GM12873 (cell line): ENCODE data around the gene KDM4B.

Source experiments
- TF ChIP-seq, protein P1 (sequence below): IDR thresholded peaks from 2 replicates; pipeline ENCODE4 v1.5.1; 2012; ENCODE audit warnings: low read depth, mild to moderate bottlenecking, moderate library complexity, low read length, control low read depth; ENCODE audit not compliant: insufficient read depth; ENCODE audit errors: missing control alignments

Gene KDM4B

GRCh38 chr19:4980067-4980466 is 11.2 kb downstream of the KDM4B start:
- TF ChIP-seq, protein P1, sequence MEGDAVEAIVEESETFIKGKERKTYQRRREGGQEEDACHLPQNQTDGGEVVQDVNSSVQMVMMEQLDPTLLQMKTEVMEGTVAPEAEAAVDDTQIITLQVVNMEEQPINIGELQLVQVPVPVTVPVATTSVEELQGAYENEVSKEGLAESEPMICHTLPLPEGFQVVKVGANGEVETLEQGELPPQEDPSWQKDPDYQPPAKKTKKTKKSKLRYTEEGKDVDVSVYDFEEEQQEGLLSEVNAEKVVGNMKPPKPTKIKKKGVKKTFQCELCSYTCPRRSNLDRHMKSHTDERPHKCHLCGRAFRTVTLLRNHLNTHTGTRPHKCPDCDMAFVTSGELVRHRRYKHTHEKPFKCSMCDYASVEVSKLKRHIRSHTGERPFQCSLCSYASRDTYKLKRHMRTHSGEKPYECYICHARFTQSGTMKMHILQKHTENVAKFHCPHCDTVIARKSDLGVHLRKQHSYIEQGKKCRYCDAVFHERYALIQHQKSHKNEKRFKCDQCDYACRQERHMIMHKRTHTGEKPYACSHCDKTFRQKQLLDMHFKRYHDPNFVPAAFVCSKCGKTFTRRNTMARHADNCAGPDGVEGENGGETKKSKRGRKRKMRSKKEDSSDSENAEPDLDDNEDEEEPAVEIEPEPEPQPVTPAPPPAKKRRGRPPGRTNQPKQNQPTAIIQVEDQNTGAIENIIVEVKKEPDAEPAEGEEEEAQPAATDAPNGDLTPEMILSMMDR: no peak

DNA sequence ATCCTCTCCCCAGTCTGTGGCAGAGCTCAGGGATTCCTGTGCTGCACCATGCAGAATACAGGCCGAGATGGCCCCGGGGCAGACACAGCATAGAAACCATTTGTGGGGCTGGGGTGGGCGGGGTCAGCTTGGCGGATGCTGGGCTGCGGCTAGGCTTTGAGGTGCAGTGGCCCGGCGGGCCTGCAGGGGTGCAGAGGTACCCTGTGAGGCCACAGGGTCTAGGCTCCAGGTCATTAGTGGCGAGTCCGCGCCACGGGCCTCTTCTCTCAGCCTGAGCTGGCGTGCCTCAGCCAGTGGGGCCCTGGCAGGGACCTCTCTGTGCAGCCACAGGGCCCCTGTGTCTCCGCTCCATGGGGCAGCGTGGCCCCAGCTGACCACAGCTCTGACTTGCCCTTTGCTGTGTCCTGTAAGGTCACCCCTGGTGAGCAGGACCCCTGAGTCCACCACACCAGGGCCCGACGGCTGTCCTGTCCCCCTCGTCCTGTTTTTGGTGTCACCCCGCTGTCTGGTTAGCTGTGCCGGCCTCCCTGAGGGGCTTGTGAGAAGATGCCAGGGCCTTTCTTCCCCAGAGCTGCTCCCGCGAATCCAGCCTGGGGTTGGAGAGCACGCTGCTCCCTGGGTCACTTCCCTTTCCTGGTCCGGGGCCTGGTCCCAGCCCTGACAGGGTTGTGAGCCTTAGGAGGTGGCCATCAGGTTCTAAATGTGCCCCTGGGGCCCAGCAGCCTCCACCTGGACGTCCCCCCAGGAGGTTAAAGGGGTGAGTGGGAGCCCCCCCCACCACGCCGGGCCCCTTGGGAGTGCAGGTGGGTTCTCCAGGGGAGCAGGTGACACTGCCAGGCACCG is 12.1 kb downstream of the KDM4B start:
- TF ChIP-seq, protein P1: no peak

DNA sequence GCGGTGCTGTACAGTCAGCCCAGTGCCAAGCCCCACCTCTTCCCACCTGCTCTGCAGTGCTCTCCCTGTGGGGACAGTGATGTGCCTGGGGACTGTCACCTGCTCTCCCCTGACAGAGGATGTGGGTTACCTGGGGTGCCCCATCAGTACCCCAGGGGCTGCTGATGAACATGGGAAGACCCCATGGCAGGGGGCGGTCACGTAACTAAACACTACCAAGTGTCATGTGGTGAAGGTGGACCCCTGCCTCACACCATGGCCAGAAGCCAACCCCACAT is 12.7 kb downstream of the KDM4B start:
- TF ChIP-seq, protein P1: no peak

GRCh38 chr19:4983346-4984105 is 14.6 kb downstream of the KDM4B start:
- TF ChIP-seq, protein P1: no peak

DNA sequence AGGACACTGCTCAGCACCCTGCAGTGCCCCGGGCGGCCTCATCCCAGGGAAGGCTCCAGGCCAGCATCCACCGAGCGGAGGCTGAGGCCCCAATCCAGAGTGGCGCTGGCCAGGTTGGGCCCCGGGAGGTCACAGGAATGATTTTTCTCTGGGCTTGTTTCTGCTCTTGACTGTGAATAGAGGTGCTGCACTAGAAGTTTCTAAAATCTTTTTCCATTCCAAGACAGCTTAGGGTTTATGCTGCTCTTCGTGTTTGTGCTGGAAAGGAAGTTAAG is 15.1 kb downstream of the KDM4B start:
- TF ChIP-seq, protein P1: no peak

DNA sequence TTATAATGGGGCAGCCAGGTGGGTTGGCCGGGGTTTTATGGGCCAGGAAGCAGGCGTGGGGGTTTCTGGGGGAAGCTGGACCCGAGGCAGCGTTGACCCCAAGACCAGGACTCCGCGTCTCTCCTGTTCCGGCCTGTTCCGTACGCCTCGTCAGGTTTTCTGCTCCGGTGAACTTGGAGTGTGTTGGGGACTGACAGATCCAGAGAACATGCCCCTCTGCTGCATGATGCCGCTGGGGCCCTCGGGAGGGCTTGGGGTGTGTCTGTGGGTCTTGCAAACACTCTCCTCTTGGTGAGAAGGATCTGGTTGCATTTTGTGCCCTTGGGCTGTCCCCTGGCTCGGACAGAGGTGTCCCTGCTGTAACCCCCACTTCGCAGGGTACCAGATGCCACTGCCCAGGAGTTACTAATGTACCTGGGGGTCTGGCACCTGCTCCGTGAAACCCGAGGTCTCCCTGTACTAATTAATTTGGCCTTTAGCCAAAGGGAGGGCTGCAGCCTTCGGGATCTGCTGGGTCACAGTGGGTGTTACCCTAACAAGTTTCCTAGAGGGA is 15.6 kb downstream of the KDM4B start:
- TF ChIP-seq, protein P1: no peak

GRCh38 chr19:4985551-4985991 is 16.7 kb downstream of the KDM4B start:
- TF ChIP-seq, protein P1: no peak
